ENCODE data around the gene TMEM266. TPM values are rescaled to one million over a fixed set of nuclear protein-coding genes. Genes with fewer than 3 reads are reported as not detected.

Gene TMEM266
- total RNA-seq, 1 experiment from 2014 or later, result 1.5 TPM

GRCh38 chr15:76208786-76209424 is 149.1 kb downstream of the TMEM266 start:
- in situ Hi-C loops (cut with HindIII; ENCODE audit: low sequenced_read_pairs), result no loop called here

GRCh38 chr15:76209523-76209922 is 149.7 kb downstream of the TMEM266 start:
- DNase-seq (ENCODE audit: low spot score), result no peak
- in situ Hi-C loops (cut with HindIII; ENCODE audit: low sequenced_read_pairs), result no loop called here

More at GRCh38 chr15:76208786-76209424, 149.1 kb downstream of the TMEM266 start:
- no peak for DNase-seq (ENCODE audit: low spot score)

GRCh38 chr15:76209942-76210341 is 150.2 kb downstream of the TMEM266 start:
- in situ Hi-C loops (cut with HindIII; ENCODE audit: low sequenced_read_pairs), result no loop called here
- DNase-seq (ENCODE audit: low spot score), result no peak

- in situ Hi-C loops (cut with HindIII; ENCODE audit: low sequenced_read_pairs), result no loop called here
- no peak for DNase-seq (ENCODE audit: low spot score)
Measured at GRCh38 chr15:76215634-76216033, 155.8 kb downstream of the TMEM266 start.

- in situ Hi-C loops (cut with HindIII; ENCODE audit: low sequenced_read_pairs), result no loop called here
- no peak for DNase-seq (ENCODE audit: low spot score)
Measured at GRCh38 chr15:76217029-76217881, 157.5 kb downstream of the TMEM266 start.

GRCh38 chr15:76217882-76218217 is 158.1 kb downstream of the TMEM266 start:
- in situ Hi-C loops (cut with HindIII; ENCODE audit: low sequenced_read_pairs), result no loop called here
- DNase-seq (ENCODE audit: low spot score), result no peak

- no peak for DNase-seq (ENCODE audit: low spot score)
- in situ Hi-C loops (cut with HindIII; ENCODE audit: low sequenced_read_pairs), result no loop called here
Measured at GRCh38 chr15:76221085-76221767, 161.4 kb downstream of the TMEM266 start.

- in situ Hi-C loops (cut with HindIII; ENCODE audit: low sequenced_read_pairs), result no loop called here
- no peak for DNase-seq (ENCODE audit: low spot score)
Measured at GRCh38 chr15:76222159-76222558, 162.4 kb downstream of the TMEM266 start.

GRCh38 chr15:76223521-76223920 is 163.7 kb downstream of the TMEM266 start:
- no peak for DNase-seq (ENCODE audit: low spot score)
- in situ Hi-C loops (cut with HindIII; ENCODE audit: low sequenced_read_pairs), result no loop called here

GRCh38 chr15:76229266-76229665 is 169.5 kb downstream of the TMEM266 start:
- in situ Hi-C loops (cut with HindIII; ENCODE audit: low sequenced_read_pairs), result no loop called here
- DNase-seq (ENCODE audit: low spot score), result no peak

- DNase-seq (ENCODE audit: low spot score), result no peak
- in situ Hi-C loops (cut with HindIII; ENCODE audit: low sequenced_read_pairs), result no loop called here
Measured at GRCh38 chr15:76233921-76234320, 174.1 kb downstream of the TMEM266 start.

GRCh38 chr15:76234337-76234889 is 174.6 kb downstream of the TMEM266 start:
- in situ Hi-C loops (cut with HindIII; ENCODE audit: low sequenced_read_pairs), result no loop called here
- DNase-seq (ENCODE audit: low spot score), result no peak

GRCh38 chr15:76235186-76235826 is 175.5 kb downstream of the TMEM266 start:
- DNase-seq (ENCODE audit: low spot score), result peak; percentile 57
- in situ Hi-C loops (cut with HindIII; ENCODE audit: low sequenced_read_pairs), result no loop called here

GRCh38 chr15:76236350-76236749 is 176.6 kb downstream of the TMEM266 start:
- in situ Hi-C loops (cut with HindIII; ENCODE audit: low sequenced_read_pairs), result no loop called here
- no peak for DNase-seq (ENCODE audit: low spot score)

GRCh38 chr15:76239786-76240185 is 180.0 kb downstream of the TMEM266 start:
- in situ Hi-C loops (cut with HindIII; ENCODE audit: low sequenced_read_pairs), result no loop called here
- no peak for DNase-seq (ENCODE audit: low spot score)

GRCh38 chr15:76245072-76245610 is 185.4 kb downstream of the TMEM266 start:
- DNase-seq (ENCODE audit: low spot score), result no peak
- in situ Hi-C loops (cut with HindIII; ENCODE audit: low sequenced_read_pairs), result no loop called here

GRCh38 chr15:76251717-76252116 is 191.9 kb downstream of the TMEM266 start:
- in situ Hi-C loops (cut with HindIII; ENCODE audit: low sequenced_read_pairs), result no loop called here
- DNase-seq (ENCODE audit: low spot score), result no peak

- DNase-seq (ENCODE audit: low spot score), result no peak
- in situ Hi-C loops (cut with HindIII; ENCODE audit: low sequenced_read_pairs), result no loop called here
Measured at GRCh38 chr15:76252249-76252648, 192.5 kb downstream of the TMEM266 start.
